Measurements from ENCODE around the gene MORC2.

The MORC2 gene

GRCh38 chr22:30889268-30889995, 79.1 kb downstream of the MORC2 start:
- no peak for DNase-seq (ENCODE audit: low spot score)

- no peak for DNase-seq (ENCODE audit: low spot score)
These were observed 80.7 kb downstream of the MORC2 start for GRCh38 chr22:30887861-30888260.

GRCh38 chr22:30887453-30887852, 81.1 kb downstream of the MORC2 start:
- no peak for DNase-seq (ENCODE audit: low spot score)

GRCh38 chr22:30885591-30885990, 83.0 kb downstream of the MORC2 start:
- DNase-seq (ENCODE audit: low spot score), result no peak

GRCh38 chr22:30885001-30885366, 83.6 kb downstream of the MORC2 start:
- DNase-seq (ENCODE audit: low spot score), result no peak

GRCh38 chr22:30884211-30885000, 84.2 kb downstream of the MORC2 start:
- no peak for DNase-seq (ENCODE audit: low spot score)

- DNase-seq (ENCODE audit: low spot score), result no peak
These were observed 84.9 kb downstream of the MORC2 start for GRCh38 chr22:30883586-30884145.

GRCh38 chr22:30882974-30883533, 85.5 kb downstream of the MORC2 start:
- no peak for DNase-seq (ENCODE audit: low spot score)

GRCh38 chr22:30882184-30882717, 86.3 kb downstream of the MORC2 start:
- no peak for DNase-seq (ENCODE audit: low spot score)

GRCh38 chr22:30881361-30882183, 87.0 kb downstream of the MORC2 start:
- DNase-seq (ENCODE audit: low spot score), result no peak

- no peak for DNase-seq (ENCODE audit: low spot score)
These were observed 87.7 kb downstream of the MORC2 start for GRCh38 chr22:30880847-30881246.

- no peak for DNase-seq (ENCODE audit: low spot score)
These were observed 88.4 kb downstream of the MORC2 start for GRCh38 chr22:30880181-30880601.

- DNase-seq (ENCODE audit: low spot score), result no peak
These were observed 89.2 kb downstream of the MORC2 start for GRCh38 chr22:30879415-30879797.

- DNase-seq (ENCODE audit: low spot score), result no peak
These were observed 89.8 kb downstream of the MORC2 start for GRCh38 chr22:30878516-30879414.

- no peak for DNase-seq (ENCODE audit: low spot score)
These were observed 90.7 kb downstream of the MORC2 start for GRCh38 chr22:30877662-30878515.

- no peak for DNase-seq (ENCODE audit: low spot score)
These were observed 91.5 kb downstream of the MORC2 start for GRCh38 chr22:30876915-30877553.

GRCh38 chr22:30876221-30876751, 92.3 kb downstream of the MORC2 start:
- DNase-seq (ENCODE audit: low spot score), result no peak

- DNase-seq (ENCODE audit: low spot score), result no peak
These were observed 92.9 kb downstream of the MORC2 start for GRCh38 chr22:30875481-30876215.
